Measurements from ENCODE around the gene RGS6.

The RGS6 gene

DNA sequence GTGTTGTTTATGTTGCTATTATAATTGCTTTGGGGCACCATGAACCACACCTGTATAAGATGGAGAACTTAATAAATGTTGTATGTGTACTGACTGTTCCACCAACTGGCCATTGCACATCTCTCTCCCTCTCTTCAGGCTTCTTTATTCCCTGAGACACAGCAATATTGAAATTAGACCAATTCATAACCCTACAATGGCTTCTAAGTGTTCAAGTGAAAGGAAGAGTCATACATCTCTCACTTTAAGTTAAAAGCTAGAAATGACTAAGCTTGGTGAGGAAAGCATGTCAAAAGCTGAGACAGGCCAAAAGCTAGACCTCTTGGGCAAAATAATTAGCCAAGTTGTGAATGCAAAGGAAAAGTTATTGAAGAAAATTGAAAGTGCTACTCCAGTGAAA lies 373.3 kb downstream of the RGS6 start:
- TF ChIP-seq POLR2A (IDR thresholded peaks at IDR 0.05; ENCODE audit: low read length): no peak
- no peak for TF ChIP-seq GATA1 (IDR thresholded peaks at IDR 0.05; ENCODE audit: low read depth, low read length)
- DNase-seq: no peak

DNA sequence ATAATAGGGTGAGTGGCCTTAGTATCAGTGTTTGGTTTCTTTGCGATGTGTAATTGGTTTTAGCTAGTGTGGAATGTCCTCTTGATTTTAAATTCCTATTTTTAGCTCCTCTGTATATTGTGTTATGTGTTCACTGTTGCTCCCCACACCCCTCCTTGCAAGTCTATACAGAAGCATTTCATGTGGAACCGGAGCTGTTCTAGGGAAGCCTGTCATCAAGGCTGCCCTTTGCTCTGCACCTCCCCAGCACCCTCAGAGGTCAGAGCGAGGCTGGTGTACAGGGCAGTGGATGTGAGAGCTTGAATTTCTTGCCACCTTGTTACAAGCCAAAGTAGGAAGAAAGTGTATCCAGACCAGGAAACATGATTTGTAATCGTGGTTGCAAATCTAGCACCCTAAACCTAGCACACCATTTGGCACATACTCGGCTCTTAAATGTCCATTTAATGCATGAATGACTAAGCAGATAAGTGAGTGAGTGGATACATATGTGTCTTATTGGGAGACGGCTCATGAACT lies 376.8 kb downstream of the RGS6 start:
- TF ChIP-seq POLR2A (IDR thresholded peaks at IDR 0.05; ENCODE audit: low read length) (no peak), GATA1 (IDR thresholded peaks at IDR 0.05; ENCODE audit: low read depth, low read length) (no peak)
- DNase-seq: no peak

DNA sequence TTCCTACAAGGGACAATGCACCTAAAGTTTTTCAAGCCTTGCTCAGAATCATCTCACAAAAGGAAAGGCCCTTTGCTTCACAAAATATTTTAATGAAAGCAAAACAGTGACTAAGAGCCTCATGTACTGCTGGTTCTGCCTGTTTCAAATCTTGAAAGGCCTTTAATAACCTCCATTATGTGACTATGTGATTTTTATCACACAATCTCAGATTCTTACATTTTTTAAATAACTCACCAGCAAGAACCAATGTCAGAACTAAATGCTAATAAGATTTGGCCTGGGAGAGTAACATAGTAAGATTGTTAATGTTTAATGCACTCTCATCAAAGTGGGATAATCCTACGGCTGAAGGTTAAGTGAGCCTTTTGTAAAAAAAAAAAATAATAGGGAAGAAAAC lies 378.9 kb downstream of the RGS6 start:
- no peak for TF ChIP-seq POLR2A (IDR thresholded peaks at IDR 0.05; ENCODE audit: low read length)
- no peak for TF ChIP-seq GATA1 (IDR thresholded peaks at IDR 0.05; ENCODE audit: low read depth, low read length)
- DNase-seq: no peak

DNA sequence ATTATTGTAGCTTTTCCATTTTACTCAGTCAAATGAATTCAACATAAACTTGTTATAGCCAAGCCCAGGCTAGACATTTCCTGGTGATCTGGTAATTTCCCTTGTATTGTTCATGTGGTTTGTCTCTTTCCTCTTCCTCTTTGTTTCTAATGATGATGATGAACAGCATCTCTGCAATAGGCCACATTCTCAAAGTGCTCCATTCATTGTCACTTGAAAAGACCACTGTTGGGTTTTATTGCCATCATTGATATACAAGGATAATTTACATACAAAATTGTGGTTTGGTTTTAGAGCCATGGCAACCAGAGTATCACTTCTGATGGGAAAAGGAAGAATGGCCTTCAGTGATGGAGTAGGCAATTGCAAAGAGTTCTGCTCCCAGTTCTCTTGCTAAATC lies 379.3 kb downstream of the RGS6 start:
- TF ChIP-seq GATA1 (IDR thresholded peaks at IDR 0.05; ENCODE audit: low read depth, low read length) (no peak), POLR2A (IDR thresholded peaks at IDR 0.05; ENCODE audit: low read length) (no peak)
- DNase-seq: no peak

DNA sequence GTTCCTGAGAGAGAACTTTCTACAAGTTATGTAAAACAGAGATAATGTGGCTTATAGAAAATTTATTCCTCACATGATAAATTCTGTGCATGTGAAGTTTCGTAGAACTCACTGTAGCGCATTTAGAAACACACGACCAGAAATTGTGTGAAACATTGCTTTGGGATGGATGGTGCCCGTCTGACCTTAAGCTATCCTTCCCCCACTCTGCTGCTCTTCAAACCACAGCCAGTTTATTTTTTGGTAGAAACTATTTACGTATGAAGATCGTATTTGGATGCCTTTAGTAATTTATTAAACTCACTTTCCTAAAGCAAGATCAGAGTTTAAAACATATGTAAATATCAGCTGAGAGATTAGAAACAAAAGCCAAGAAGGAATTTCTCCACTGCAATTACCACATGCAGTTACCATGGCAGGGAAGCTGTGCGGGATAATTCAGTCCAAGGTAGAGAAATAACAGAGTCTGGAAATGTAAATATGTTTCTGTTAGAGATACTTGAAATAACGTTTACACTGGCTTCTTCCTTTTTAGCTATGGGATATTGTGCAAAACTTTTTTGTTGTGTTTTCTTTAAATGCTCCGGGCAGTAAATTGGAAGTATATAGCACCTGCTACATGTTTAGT lies 382.7 kb downstream of the RGS6 start:
- TF ChIP-seq GATA1 (IDR thresholded peaks at IDR 0.05; ENCODE audit: low read depth, low read length) (no peak), POLR2A (IDR thresholded peaks at IDR 0.05; ENCODE audit: low read length) (no peak)
- no peak for DNase-seq

DNA sequence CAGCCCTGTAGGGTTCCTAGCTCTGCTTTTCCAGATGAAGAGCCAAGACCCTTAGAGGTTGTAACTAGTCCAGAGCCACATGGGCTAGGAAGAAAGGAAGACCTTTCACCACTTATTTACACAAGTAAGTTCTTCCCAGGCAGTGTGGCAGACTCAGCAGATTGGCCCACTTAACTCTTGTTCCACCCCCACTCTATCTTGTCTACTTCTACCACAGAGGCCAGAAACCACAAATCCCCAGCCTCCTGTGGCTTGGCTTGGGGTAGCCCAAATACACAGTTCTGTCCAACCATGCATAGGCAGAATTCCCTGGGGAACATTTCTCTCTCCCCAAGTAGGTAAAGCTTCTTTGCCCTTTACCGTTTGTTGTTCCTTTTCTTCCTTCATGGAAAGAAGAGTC lies 383.5 kb downstream of the RGS6 start:
- TF ChIP-seq GATA1 (IDR thresholded peaks at IDR 0.05; ENCODE audit: low read depth, low read length): no peak
- no peak for TF ChIP-seq POLR2A (IDR thresholded peaks at IDR 0.05; ENCODE audit: low read length)
- no peak for DNase-seq

DNA sequence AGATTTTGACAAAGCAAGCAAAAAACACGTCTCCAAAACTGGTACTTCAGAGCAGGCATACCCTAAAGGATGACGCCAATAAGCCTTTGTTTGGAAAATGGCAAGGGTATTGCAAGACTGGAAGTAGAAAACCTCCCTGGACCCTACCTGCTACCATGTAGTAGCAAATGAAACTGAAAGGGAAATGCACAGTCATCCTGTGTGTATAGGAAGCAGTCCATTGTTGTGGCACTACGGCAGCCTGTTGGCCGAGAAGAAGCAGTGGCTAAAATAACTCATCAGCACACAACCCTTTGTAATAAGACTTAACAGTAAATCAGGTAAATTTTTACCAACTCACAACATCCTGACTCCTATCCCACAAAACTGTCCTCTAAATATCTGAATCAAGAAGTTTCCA lies 386.4 kb downstream of the RGS6 start:
- TF ChIP-seq POLR2A (IDR thresholded peaks at IDR 0.05; ENCODE audit: low read length) (no peak), GATA1 (IDR thresholded peaks at IDR 0.05; ENCODE audit: low read depth, low read length) (no peak)
- no peak for DNase-seq

DNA sequence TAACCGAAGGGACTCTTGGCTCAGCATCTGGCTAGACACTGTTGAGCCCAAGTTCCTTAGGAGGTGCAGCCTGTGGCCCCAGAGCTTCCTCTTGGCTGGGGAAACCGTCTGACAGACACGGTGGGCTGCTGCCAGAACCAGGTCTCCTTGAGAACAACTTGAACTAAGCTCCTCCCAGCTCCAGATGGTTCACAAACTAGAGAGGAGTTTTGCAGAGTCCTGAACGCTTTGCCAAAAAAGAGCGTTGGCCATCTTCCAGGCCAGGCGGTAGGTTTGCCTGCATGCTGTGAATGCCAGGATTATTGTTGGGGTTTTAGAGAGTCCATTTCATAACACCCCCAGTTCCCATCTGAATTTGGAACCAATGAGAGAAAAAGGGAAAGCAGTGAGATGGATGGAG lies 399.8 kb downstream of the RGS6 start:
- no peak for DNase-seq

DNA sequence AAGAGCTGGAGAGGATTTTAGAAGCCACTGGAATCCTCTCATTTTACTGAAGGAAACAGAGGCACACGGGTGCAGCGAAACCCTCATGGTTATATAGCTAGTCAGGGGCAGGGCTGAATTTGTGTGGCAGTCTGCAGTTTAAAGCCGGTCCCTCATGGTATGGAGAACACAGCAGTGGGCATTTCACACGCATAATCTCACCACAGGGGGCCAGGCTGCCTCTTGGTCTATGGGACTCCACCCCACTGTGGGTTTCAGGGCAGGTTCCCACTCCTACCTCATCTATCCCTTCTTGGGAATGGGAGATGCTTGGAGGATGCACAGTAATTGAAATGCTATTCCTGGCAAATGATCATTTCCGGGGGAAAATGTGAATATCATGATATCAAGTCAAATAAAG lies 400.6 kb downstream of the RGS6 start:
- DNase-seq: no peak
- TF ChIP-seq POLR2A (IDR thresholded peaks at IDR 0.05; ENCODE audit: low read length) (no peak), GATA1 (IDR thresholded peaks at IDR 0.05; ENCODE audit: low read depth, low read length) (no peak)

More for the DNA sequence above, 399.8 kb downstream of the RGS6 start:
- no peak for TF ChIP-seq GATA1 (IDR thresholded peaks at IDR 0.05; ENCODE audit: low read depth, low read length)
- no peak for TF ChIP-seq POLR2A (IDR thresholded peaks at IDR 0.05; ENCODE audit: low read length)

DNA sequence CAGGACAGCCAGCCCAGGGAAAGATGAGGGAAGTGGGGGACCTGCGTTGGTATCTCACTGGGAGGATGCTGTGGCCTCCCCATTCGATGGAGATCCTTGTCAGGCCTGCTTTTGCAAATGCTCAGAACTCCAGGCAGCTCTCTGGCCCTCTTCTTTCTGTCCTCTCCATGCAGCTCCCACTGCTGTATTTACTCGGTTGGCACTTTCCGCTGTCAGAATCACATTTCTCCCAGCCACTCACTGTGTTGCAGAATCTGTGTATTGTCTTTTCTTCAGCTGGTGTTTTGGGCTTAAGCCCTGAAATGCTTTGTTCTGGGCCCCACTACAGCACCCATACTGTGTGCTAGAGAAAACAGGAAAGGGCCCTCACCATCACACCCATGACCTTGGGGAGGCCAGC lies 401.1 kb downstream of the RGS6 start:
- TF ChIP-seq GATA1 (IDR thresholded peaks at IDR 0.05; ENCODE audit: low read depth, low read length): no peak
- TF ChIP-seq POLR2A (IDR thresholded peaks at IDR 0.05; ENCODE audit: low read length): no peak
- DNase-seq: no peak

DNA sequence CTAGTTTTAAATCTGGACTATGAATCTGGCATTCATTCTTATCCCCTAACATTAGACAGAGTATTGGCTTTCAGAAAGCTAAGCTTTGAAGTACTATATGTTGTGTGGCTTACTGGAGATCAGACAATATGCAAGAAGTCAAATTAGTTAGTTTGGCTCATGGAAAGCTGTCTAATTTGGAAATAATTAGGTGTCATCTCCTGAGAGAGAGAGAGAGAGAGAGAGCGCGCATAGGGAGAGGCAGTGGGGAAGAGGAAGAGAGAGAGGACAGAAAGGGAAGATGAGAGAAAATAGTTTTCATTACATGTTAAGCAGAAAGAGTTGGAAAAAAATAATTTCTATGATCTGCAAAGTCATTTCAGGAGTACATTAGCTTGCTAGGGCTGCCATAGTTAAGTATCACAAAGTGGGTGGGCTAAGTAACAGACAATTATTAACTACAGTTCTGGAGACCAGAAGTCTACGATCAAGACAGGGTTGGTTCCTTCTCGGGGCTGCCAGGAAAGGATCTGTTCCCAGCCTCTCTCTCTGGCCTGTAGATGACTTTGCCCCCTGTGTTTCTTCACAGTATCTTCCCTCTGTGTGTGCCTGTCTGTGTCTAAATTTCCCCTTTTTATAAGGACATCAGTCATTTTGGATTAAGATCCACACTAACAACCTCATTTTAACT lies 404.2 kb downstream of the RGS6 start:
- TF ChIP-seq POLR2A (IDR thresholded peaks at IDR 0.05; ENCODE audit: low read length) (no peak), GATA1 (IDR thresholded peaks at IDR 0.05; ENCODE audit: low read depth, low read length) (no peak)
- no peak for DNase-seq

DNA sequence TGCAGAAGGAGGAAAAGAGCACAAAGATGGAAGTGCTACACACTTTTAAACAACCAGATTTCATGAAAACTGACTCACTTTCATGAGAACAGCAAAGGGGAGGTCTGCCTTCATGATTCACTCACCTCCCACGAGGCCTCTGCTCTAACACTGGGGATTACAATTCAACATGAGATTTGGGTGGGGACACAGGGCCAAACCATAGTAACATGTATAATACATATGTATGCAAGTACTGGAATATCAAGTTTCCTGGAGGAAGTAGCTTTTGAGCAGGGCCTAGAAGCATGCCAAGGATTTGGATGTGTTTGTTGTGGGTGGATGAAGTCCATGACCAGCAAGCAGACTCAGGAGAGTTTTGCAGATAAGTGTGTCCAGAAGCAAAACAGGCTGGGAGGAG lies 409.0 kb downstream of the RGS6 start:
- DNase-seq: no peak
- TF ChIP-seq POLR2A (IDR thresholded peaks at IDR 0.05; ENCODE audit: low read length) (no peak), GATA1 (IDR thresholded peaks at IDR 0.05; ENCODE audit: low read depth, low read length) (no peak)

DNA sequence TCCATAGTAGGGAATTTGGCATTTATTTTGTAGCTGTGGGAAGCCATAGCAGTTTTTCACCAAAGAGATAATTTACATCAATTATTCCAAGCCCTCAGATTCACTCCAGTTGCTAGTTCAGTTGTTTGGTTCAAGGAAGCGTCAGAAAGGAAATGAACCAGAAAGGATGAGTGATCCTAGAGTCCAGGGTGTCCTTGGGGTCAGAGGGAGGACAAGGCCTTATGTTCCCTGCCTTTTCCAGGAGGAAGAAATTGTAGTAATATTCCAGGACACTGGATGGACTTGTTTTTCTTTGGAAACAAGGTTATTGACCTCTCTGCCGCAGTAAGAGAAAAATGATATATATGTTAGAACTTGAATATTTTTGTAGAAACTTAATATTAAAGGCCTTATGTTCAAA lies 409.5 kb downstream of the RGS6 start:
- DNase-seq: no peak
- TF ChIP-seq GATA1 (IDR thresholded peaks at IDR 0.05; ENCODE audit: low read depth, low read length): no peak
- no peak for TF ChIP-seq POLR2A (IDR thresholded peaks at IDR 0.05; ENCODE audit: low read length)

DNA sequence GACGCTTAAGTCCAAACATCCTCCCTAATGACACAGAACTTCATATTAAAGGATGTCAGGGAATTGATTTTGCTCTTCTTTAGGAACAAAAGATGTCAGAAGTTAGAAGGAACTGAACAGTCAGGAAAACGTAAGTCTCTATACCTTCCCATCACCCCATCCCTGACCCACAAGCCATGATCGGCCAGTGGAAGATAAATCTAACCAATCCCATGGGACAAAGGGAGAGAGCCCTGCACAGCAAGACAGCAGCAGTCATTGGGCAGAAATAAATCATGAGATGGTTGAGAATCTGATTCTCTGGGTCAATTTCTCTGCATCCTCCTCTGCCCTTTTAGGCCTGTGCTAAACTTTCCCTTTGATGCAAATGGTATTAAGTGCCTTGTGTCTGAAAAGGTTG lies 414.9 kb downstream of the RGS6 start:
- no peak for TF ChIP-seq GATA1 (IDR thresholded peaks at IDR 0.05; ENCODE audit: low read depth, low read length)
- TF ChIP-seq POLR2A (IDR thresholded peaks at IDR 0.05; ENCODE audit: low read length): no peak
- DNase-seq: no peak

DNA sequence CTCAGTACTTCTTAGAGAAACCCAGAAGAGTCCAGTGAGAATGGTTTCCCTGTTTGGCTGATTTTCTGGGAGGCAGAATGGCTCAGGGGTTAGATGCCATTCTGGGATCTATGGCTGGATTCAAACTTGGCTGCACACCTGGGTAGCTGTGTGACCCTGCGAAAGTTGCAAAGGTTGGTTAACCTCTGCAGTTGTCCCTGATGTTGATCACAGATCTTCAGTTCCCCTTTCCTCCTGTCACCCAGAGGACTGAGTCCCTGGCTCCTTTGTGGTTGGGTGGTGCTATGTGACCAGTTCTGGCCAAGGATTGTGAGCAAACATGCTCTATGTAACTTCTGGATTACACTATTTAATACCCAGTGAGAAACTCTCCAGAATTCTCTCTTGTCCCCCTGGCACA lies 418.0 kb downstream of the RGS6 start:
- no peak for DNase-seq
- TF ChIP-seq POLR2A (IDR thresholded peaks at IDR 0.05; ENCODE audit: low read length): no peak
- no peak for TF ChIP-seq GATA1 (IDR thresholded peaks at IDR 0.05; ENCODE audit: low read depth, low read length)
